Loucy (cell line): ENCODE results near the gene CEP85L.
A peak's percentile ranks its signal among the peaks of the same experiment; 100 is the strongest.

ENCODE experiments used
- H2AFZ ChIP-seq: fragments of 200-600 bp; sonication (generic); 2 replicates; pipeline ENCODE4 v1.6.0; 2016; ENCODE audit warnings: antibody characterized with exemption, mild to moderate bottlenecking, low read length, moderate library complexity
- H3F3A ChIP-seq: fragments of 200-600 bp; 2 replicates; pipeline ENCODE4 v1.6.0; 2016; ENCODE audit warnings: antibody characterized with exemption, low read depth, mild to moderate bottlenecking
- H3K27me3 ChIP-seq: fragments of 200-600 bp; sonication (generic); 2 replicates; pipeline ENCODE4 v1.6.1; 2014; ENCODE audit warnings: low read length, mild to moderate bottlenecking; ENCODE audit not compliant: insufficient read depth, poor library complexity, severe bottlenecking
- H3K36me3 ChIP-seq: fragments of 200-600 bp; sonication (generic); 2 replicates; pipeline ENCODE4 v1.6.1; 2016; ENCODE audit warnings: low read length; ENCODE audit not compliant: insufficient read depth
- H3K4me1 ChIP-seq: fragments of 200-600 bp; sonication (generic); 2 replicates; pipeline ENCODE4 v1.5.1; 2014; ENCODE audit warnings: low read length, mild to moderate bottlenecking; ENCODE audit not compliant: insufficient read depth, poor library complexity, severe bottlenecking
- H3K4me2 ChIP-seq: fragments of 200-600 bp; sonication (generic); 2 replicates; pipeline ENCODE4 v1.6.0; 2014; ENCODE audit warnings: antibody characterized with exemption, low read length, low read depth, mild to moderate bottlenecking; ENCODE audit not compliant: poor library complexity, severe bottlenecking
- H3K4me3 ChIP-seq: fragments of 200-600 bp; sonication (generic); 2 replicates; pipeline ENCODE4 v1.5.1; 2014; ENCODE audit warnings: low read length, mild to moderate bottlenecking, mixed read lengths; ENCODE audit not compliant: poor library complexity, severe bottlenecking
- H3K79me2 ChIP-seq: fragments of 200-600 bp; sonication (generic); 2 replicates; pipeline ENCODE4 v1.6.1; 2014; ENCODE audit warnings: low read length; ENCODE audit not compliant: insufficient read depth
- H3K9ac ChIP-seq: fragments of 200-600 bp; sonication (generic); 2 replicates; pipeline ENCODE4 v1.6.0; 2014; ENCODE audit warnings: mild to moderate bottlenecking, low read depth, low read length, moderate library complexity; ENCODE audit not compliant: poor library complexity, severe bottlenecking
- H3K9me2 ChIP-seq: fragments of 200-600 bp; sonication (generic); replicated peaks from 2 replicates; pipeline ENCODE4 v1.6.1; 2016; ENCODE audit warnings: low read depth, low read length, mixed read lengths
- H3K9me3 ChIP-seq: fragments of 200-600 bp; sonication (generic); 2 replicates; pipeline ENCODE4 v1.6.1; 2014; ENCODE audit warnings: mild to moderate bottlenecking, antibody characterized with exemption, low read length, low read depth; ENCODE audit not compliant: insufficient read depth
- H4K20me1 ChIP-seq: fragments of 200-600 bp; sonication (generic); 2 replicates; pipeline ENCODE4 v1.6.0; 2014; ENCODE audit warnings: antibody characterized with exemption, low read length, mild to moderate bottlenecking; ENCODE audit not compliant: insufficient read depth, poor library complexity, severe bottlenecking
- EZH2phosphoT487 ChIP-seq: fragments of 200-600 bp; IDR thresholded peaks from 2 replicates; pipeline ENCODE4 v1.6.1; 2018; ENCODE audit warnings: antibody characterized with exemption, mild to moderate bottlenecking, moderate library complexity, borderline replicate concordance
- TF ChIP-seq, protein P1 (sequence below): fragments of 200-600 bp; sonication (generic); conservative IDR thresholded peaks from 2 replicates; pipeline ENCODE4 v1.5.1; 2014; ENCODE audit warnings: mild to moderate bottlenecking, antibody characterized with exemption, low read length

The CEP85L gene

DNA sequence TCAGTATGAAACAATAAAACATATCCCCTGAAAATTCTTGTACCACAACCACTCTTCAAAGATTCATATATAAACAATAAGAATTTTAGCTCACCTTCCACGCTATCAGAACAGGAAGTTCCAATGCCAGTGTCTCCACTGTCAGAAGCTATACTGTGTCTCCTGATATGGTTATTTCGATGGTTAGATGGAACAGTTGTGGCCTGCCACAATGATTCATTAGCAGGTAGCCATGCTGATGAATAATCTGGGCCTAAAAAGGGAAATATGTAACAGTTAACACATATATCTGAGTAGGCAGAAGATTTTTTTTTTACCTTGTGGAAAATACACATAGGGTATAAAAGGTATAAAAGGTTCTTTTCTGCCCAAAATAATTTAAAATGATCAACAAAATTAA, 19.0 kb downstream of the CEP85L start:
- H4K20me1 ChIP-seq = peaks cover 3% of the 10 kb centered on the region

DNA sequence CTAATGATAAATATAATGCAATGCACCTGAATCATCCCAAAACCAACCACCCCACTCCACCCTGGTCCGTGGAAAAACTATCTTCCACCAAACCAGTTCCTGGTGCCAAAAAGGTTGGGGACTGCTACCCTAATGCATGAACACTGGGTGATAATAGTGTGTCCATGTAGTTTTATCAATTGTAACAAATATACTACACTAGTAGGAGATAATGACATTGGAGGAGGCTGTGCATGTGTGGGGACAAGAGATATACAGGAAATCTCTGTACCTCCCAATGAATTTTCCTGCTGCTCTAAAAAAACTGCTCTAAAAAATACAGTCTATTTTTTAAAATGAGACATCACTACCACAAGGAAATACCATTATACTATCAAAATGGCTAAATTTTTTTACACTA, 20.5 kb downstream of the CEP85L start:
- Histone ChIP-seq H2AFZ (no peak overlapping the region), H3K36me3 (peaks cover 53% of the 10 kb centered on the region)
- TF ChIP-seq, protein P1, sequence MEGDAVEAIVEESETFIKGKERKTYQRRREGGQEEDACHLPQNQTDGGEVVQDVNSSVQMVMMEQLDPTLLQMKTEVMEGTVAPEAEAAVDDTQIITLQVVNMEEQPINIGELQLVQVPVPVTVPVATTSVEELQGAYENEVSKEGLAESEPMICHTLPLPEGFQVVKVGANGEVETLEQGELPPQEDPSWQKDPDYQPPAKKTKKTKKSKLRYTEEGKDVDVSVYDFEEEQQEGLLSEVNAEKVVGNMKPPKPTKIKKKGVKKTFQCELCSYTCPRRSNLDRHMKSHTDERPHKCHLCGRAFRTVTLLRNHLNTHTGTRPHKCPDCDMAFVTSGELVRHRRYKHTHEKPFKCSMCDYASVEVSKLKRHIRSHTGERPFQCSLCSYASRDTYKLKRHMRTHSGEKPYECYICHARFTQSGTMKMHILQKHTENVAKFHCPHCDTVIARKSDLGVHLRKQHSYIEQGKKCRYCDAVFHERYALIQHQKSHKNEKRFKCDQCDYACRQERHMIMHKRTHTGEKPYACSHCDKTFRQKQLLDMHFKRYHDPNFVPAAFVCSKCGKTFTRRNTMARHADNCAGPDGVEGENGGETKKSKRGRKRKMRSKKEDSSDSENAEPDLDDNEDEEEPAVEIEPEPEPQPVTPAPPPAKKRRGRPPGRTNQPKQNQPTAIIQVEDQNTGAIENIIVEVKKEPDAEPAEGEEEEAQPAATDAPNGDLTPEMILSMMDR = no peak
- TF ChIP-seq EZH2phosphoT487 = no peak

More for the DNA sequence above, 19.0 kb downstream of the CEP85L start:
- Histone ChIP-seq H3K79me2 (peaks cover 95% of the 10 kb centered on the region), H3K36me3 (peaks cover 42% of the 10 kb centered on the region), H3K4me2 (peak overlapping the region; percentile 35), H3K27me3 (no peaks in the 10 kb centered on the region), H3K4me3 (no peak overlapping the region), H2AFZ (no peak overlapping the region), H3K9ac (no peak overlapping the region), H3K9me3 (peaks cover 3% of the 10 kb centered on the region; the same call in 1 of the 2 replicates), H3K4me1 (peaks cover 31% of the 10 kb centered on the region), H3F3A (0 out of 2 replicates have a peak, but pooled peaks cover 3% of the 10 kb centered on the region), H3K9me2 (no peaks in the 10 kb centered on the region)
- TF ChIP-seq, protein P1 = no peak
- no peak for TF ChIP-seq EZH2phosphoT487

GRCh38 chr6:118630067-118630466, 21.3 kb downstream of the CEP85L start:
- Histone ChIP-seq H3K4me1 (peaks cover 31% of the 10 kb centered on the region), H4K20me1 (peaks cover 3% of the 10 kb centered on the region), H3K9ac (no peak overlapping the region), H3K27me3 (no peaks in the 10 kb centered on the region), H2AFZ (no peak overlapping the region), H3K4me3 (no peak overlapping the region), H3F3A (0 out of 2 replicates have a peak, but pooled peaks cover 3% of the 10 kb centered on the region), H3K9me3 (peaks cover 20% of the 10 kb centered on the region; the same call in 1 of the 2 replicates), H3K79me2 (peaks cover 95% of the 10 kb centered on the region), H3K9me2 (no peaks in the 10 kb centered on the region), H3K36me3 (peaks cover 61% of the 10 kb centered on the region), H3K4me2 (no peak overlapping the region)
- TF ChIP-seq EZH2phosphoT487 = no peak
- TF ChIP-seq, protein P1 = no peak

More for the DNA sequence above, 20.5 kb downstream of the CEP85L start:
- H3K9me2 ChIP-seq = no peaks in the 10 kb centered on the region
- no peak overlapping the region for H3K4me2 ChIP-seq
- peaks cover 31% of the 10 kb centered on the region for H3K4me1 ChIP-seq
- no peak overlapping the region for H3K9ac ChIP-seq
- peaks cover 3% of the 10 kb centered on the region for H4K20me1 ChIP-seq
- no peaks in the 10 kb centered on the region for H3K27me3 ChIP-seq
- H3K9me3 ChIP-seq = peaks cover 13% of the 10 kb centered on the region; the same call in 1 of the 2 replicates
- H3K4me3 ChIP-seq = no peak overlapping the region
- 0 out of 2 replicates have a peak, but pooled peaks cover 3% of the 10 kb centered on the region for H3F3A ChIP-seq
- peaks cover 95% of the 10 kb centered on the region for H3K79me2 ChIP-seq
